WERI-Rb-1 (cell line): ENCODE results near the gene BICD2.

Source experiments
- DNase-seq: peaks from one replicate; pipeline ENCODE4 v3.0.0-alpha.2; 2020
- H3K27ac ChIP-seq: fragments of 250-450 bp; sonication (Bioruptor Pico); 2 replicates; pipeline ENCODE4 v1.5.1; 2020; ENCODE audit warnings: mild to moderate bottlenecking, moderate library complexity
- H3K27me3 ChIP-seq: fragments of 250-450 bp; sonication (Bioruptor Pico); 2 replicates; pipeline ENCODE4 v1.5.1; 2021; ENCODE audit warnings: mild to moderate bottlenecking, low read depth, moderate library complexity; ENCODE audit not compliant: insufficient read depth, severe bottlenecking
- H3K36me3 ChIP-seq: fragments of 250-450 bp; sonication (Bioruptor Pico); 2 replicates; pipeline ENCODE4 v1.5.1; 2020; ENCODE audit warnings: mild to moderate bottlenecking, moderate library complexity
- H3K4me3 ChIP-seq: 2 replicates; pipeline ENCODE4 v1.5.1; 2011; ENCODE audit warnings: low read depth, mild to moderate bottlenecking, control low read depth, low read length
- H3K9me3 ChIP-seq: fragments of 250-450 bp; sonication (Bioruptor Pico); 2 replicates; pipeline ENCODE4 v1.5.1; 2021; ENCODE audit warnings: mild to moderate bottlenecking, moderate library complexity; ENCODE audit not compliant: severe bottlenecking
- CTCF ChIP-seq: IDR thresholded peaks from 2 replicates; pipeline ENCODE4 v1.5.1; 2011; ENCODE audit warnings: low read depth, mild to moderate bottlenecking, control low read depth, inconsistent platforms, low read length

BICD2 gene

GRCh38 chr9:92686954-92687353 is 77.7 kb downstream of the BICD2 start:
- Histone ChIP-seq H3K27me3 (no peaks in the 10 kb centered on the region), H3K4me3 (no peak overlapping the region), H3K36me3 (no peaks in the 10 kb centered on the region), H3K27ac (no peak overlapping the region), H3K9me3 (peaks cover 4% of the 10 kb centered on the region)
- 0 out of 2 replicates have a peak, but pooled peaks have one; percentile 34 for TF ChIP-seq CTCF
- DNase-seq, result no peak

GRCh38 chr9:92685022-92685421 is 79.6 kb downstream of the BICD2 start:
- no peak overlapping the region for H3K4me3 ChIP-seq
- DNase-seq, result no peak
- H3K9me3 ChIP-seq, result no peaks in the 10 kb centered on the region
- H3K36me3 ChIP-seq, result no peaks in the 10 kb centered on the region
- TF ChIP-seq CTCF, result no peak
- no peak overlapping the region for H3K27ac ChIP-seq
- H3K27me3 ChIP-seq, result no peaks in the 10 kb centered on the region

GRCh38 chr9:92682269-92682668 is 82.4 kb downstream of the BICD2 start:
- H3K4me3 ChIP-seq, result no peak overlapping the region
- H3K36me3 ChIP-seq, result no peaks in the 10 kb centered on the region
- no peak overlapping the region for H3K27ac ChIP-seq
- no peaks in the 10 kb centered on the region for H3K27me3 ChIP-seq
- no peak for TF ChIP-seq CTCF
- DNase-seq, result no peak
- no peaks in the 10 kb centered on the region for H3K9me3 ChIP-seq

GRCh38 chr9:92680166-92681119 is 84.2 kb downstream of the BICD2 start:
- Histone ChIP-seq H3K9me3 (no peaks in the 10 kb centered on the region), H3K27ac (no peak overlapping the region), H3K27me3 (no peaks in the 10 kb centered on the region), H3K4me3 (no peak overlapping the region), H3K36me3 (no peaks in the 10 kb centered on the region)
- TF ChIP-seq CTCF, result no peak
- no peak for DNase-seq

GRCh38 chr9:92679413-92680165 is 85.0 kb downstream of the BICD2 start:
- H3K27ac ChIP-seq, result no peak overlapping the region
- no peaks in the 10 kb centered on the region for H3K9me3 ChIP-seq
- TF ChIP-seq CTCF, result no peak
- no peak for DNase-seq
- H3K4me3 ChIP-seq, result no peak overlapping the region
- H3K27me3 ChIP-seq, result no peaks in the 10 kb centered on the region
- no peaks in the 10 kb centered on the region for H3K36me3 ChIP-seq
